ENCODE results near the gene GNLY.

Gene GNLY

GRCh38 chr2:85731606-85732005 is 37.4 kb downstream of the GNLY start:
- no peak overlapping the region for H3K27ac Mint-ChIP-seq

GRCh38 chr2:85732467-85733120 is 38.4 kb downstream of the GNLY start:
- Mint-ChIP-seq H3K27ac (no peak overlapping the region), H3K4me1 (ENCODE audit: low read depth) (no peaks in the 10 kb centered on the region), H3K9me3 (no peaks in the 10 kb centered on the region), H3K4me3 (no peak overlapping the region), H3K36me3 (ENCODE audit: low read depth) (no peaks in the 10 kb centered on the region), H3K27me3 (peaks cover 4% of the 10 kb centered on the region)

More at GRCh38 chr2:85731606-85732005, 37.4 kb downstream of the GNLY start:
- Mint-ChIP-seq H3K27me3 (peaks cover under 1% of the 10 kb centered on the region), H3K9me3 (no peaks in the 10 kb centered on the region), H3K4me3 (no peak overlapping the region), H3K4me1 (ENCODE audit: low read depth) (no peaks in the 10 kb centered on the region), H3K36me3 (ENCODE audit: low read depth) (no peaks in the 10 kb centered on the region)

GRCh38 chr2:85733121-85733960 is 39.2 kb downstream of the GNLY start:
- Mint-ChIP-seq H3K4me1 (ENCODE audit: low read depth) (no peaks in the 10 kb centered on the region), H3K4me3 (no peak overlapping the region), H3K27me3 (peaks cover 7% of the 10 kb centered on the region), H3K9me3 (no peaks in the 10 kb centered on the region), H3K27ac (no peak overlapping the region), H3K36me3 (ENCODE audit: low read depth) (no peaks in the 10 kb centered on the region)

- no peaks in the 10 kb centered on the region for H3K4me1 Mint-ChIP-seq (ENCODE audit: low read depth)
- H3K4me3 Mint-ChIP-seq = no peak overlapping the region
- peaks cover 9% of the 10 kb centered on the region for H3K27me3 Mint-ChIP-seq
- no peaks in the 10 kb centered on the region for H3K36me3 Mint-ChIP-seq (ENCODE audit: low read depth)
- no peaks in the 10 kb centered on the region for H3K9me3 Mint-ChIP-seq
- no peak overlapping the region for H3K27ac Mint-ChIP-seq
These were observed 39.9 kb downstream of the GNLY start for GRCh38 chr2:85734015-85734414.

- Mint-ChIP-seq H3K27ac (no peak overlapping the region), H3K36me3 (ENCODE audit: low read depth) (no peaks in the 10 kb centered on the region), H3K9me3 (no peaks in the 10 kb centered on the region), H3K4me3 (no peak overlapping the region), H3K27me3 (peaks cover 9% of the 10 kb centered on the region), H3K4me1 (ENCODE audit: low read depth) (no peaks in the 10 kb centered on the region)
These were observed 40.9 kb downstream of the GNLY start for GRCh38 chr2:85734942-85735608.

- H3K36me3 Mint-ChIP-seq (ENCODE audit: low read depth) = no peaks in the 10 kb centered on the region
- H3K4me1 Mint-ChIP-seq (ENCODE audit: low read depth) = no peaks in the 10 kb centered on the region
- H3K27me3 Mint-ChIP-seq = peaks cover 9% of the 10 kb centered on the region
- no peaks in the 10 kb centered on the region for H3K9me3 Mint-ChIP-seq
- no peak overlapping the region for H3K27ac Mint-ChIP-seq
- no peak overlapping the region for H3K4me3 Mint-ChIP-seq
These were observed 41.5 kb downstream of the GNLY start for GRCh38 chr2:85735691-85736090.

GRCh38 chr2:85736456-85737355 is 42.5 kb downstream of the GNLY start:
- Mint-ChIP-seq H3K27me3 (peaks cover 14% of the 10 kb centered on the region), H3K9me3 (no peaks in the 10 kb centered on the region), H3K4me1 (ENCODE audit: low read depth) (no peaks in the 10 kb centered on the region), H3K36me3 (ENCODE audit: low read depth) (no peaks in the 10 kb centered on the region), H3K4me3 (no peak overlapping the region), H3K27ac (no peak overlapping the region)

GRCh38 chr2:85737481-85737880 is 43.3 kb downstream of the GNLY start:
- Mint-ChIP-seq H3K4me3 (no peak overlapping the region), H3K27me3 (peaks cover 22% of the 10 kb centered on the region), H3K27ac (no peak overlapping the region), H3K4me1 (ENCODE audit: low read depth) (no peaks in the 10 kb centered on the region), H3K9me3 (no peaks in the 10 kb centered on the region), H3K36me3 (ENCODE audit: low read depth) (no peaks in the 10 kb centered on the region)

- Mint-ChIP-seq H3K27ac (no peak overlapping the region), H3K4me3 (no peak overlapping the region), H3K9me3 (no peaks in the 10 kb centered on the region), H3K27me3 (peaks cover 27% of the 10 kb centered on the region), H3K4me1 (ENCODE audit: low read depth) (no peaks in the 10 kb centered on the region), H3K36me3 (ENCODE audit: low read depth) (no peaks in the 10 kb centered on the region)
These were observed 43.8 kb downstream of the GNLY start for GRCh38 chr2:85737961-85738360.

- peaks cover 40% of the 10 kb centered on the region for H3K27me3 Mint-ChIP-seq
- H3K36me3 Mint-ChIP-seq (ENCODE audit: low read depth) = no peaks in the 10 kb centered on the region
- H3K4me3 Mint-ChIP-seq = no peak overlapping the region
- no peak overlapping the region for H3K27ac Mint-ChIP-seq
- no peaks in the 10 kb centered on the region for H3K9me3 Mint-ChIP-seq
- no peaks in the 10 kb centered on the region for H3K4me1 Mint-ChIP-seq (ENCODE audit: low read depth)
These were observed 46.0 kb downstream of the GNLY start for GRCh38 chr2:85740193-85740592.

GRCh38 chr2:85741211-85741832 is 47.2 kb downstream of the GNLY start:
- Mint-ChIP-seq H3K27ac (no peak overlapping the region), H3K36me3 (ENCODE audit: low read depth) (no peaks in the 10 kb centered on the region), H3K4me3 (no peak overlapping the region), H3K27me3 (peaks cover 48% of the 10 kb centered on the region), H3K4me1 (ENCODE audit: low read depth) (no peaks in the 10 kb centered on the region), H3K9me3 (no peaks in the 10 kb centered on the region)

GRCh38 chr2:85741833-85742455 is 47.8 kb downstream of the GNLY start:
- Mint-ChIP-seq H3K9me3 (no peaks in the 10 kb centered on the region), H3K36me3 (ENCODE audit: low read depth) (no peaks in the 10 kb centered on the region), H3K4me3 (no peak overlapping the region), H3K4me1 (ENCODE audit: low read depth) (no peaks in the 10 kb centered on the region), H3K27me3 (peaks cover 44% of the 10 kb centered on the region), H3K27ac (no peak overlapping the region)

GRCh38 chr2:85743304-85743978 is 49.3 kb downstream of the GNLY start:
- no peaks in the 10 kb centered on the region for H3K36me3 Mint-ChIP-seq (ENCODE audit: low read depth)
- no peak overlapping the region for H3K27ac Mint-ChIP-seq
- H3K9me3 Mint-ChIP-seq = no peaks in the 10 kb centered on the region
- H3K4me3 Mint-ChIP-seq = no peak overlapping the region
- no peaks in the 10 kb centered on the region for H3K4me1 Mint-ChIP-seq (ENCODE audit: low read depth)
- H3K27me3 Mint-ChIP-seq = peaks cover 45% of the 10 kb centered on the region

All from stimulated activated naive CD8-positive, alpha-beta T cell treated with anti-CD3 and anti-CD28 coated beads, Interleukin-15, Interleukin-2, amounts not matched to agents 100 ng/mL and 50 ng/mL, for 24 hours (primary cell).